GM18858 (cell line): ENCODE data around the gene SERINC2.

Experiments used
- ATAC-seq: cut with Tn5 transposase; IDR thresholded peaks from one replicate; pipeline ENCODE4 v1.9.1; 2021; ENCODE audit not compliant: unreplicated experiment

The SERINC2 gene

GRCh38 chr1:31412732-31413404, at the start of gene SERINC2:
Gene SERINC2 (plus strand): TSS chr1:31413213. CDS start chr1:31413266, 53 bp downstream.
- no peak for ATAC-seq

GRCh38 chr1:31364561-31365250, 48.3 kb upstream of the SERINC2 start:
- ATAC-seq = no peak

- no peak for ATAC-seq
Measured at GRCh38 chr1:31366796-31367195, 46.2 kb upstream of the SERINC2 start.

GRCh38 chr1:31368611-31369107, 44.4 kb upstream of the SERINC2 start:
- no peak for ATAC-seq

- no peak for ATAC-seq
Measured at GRCh38 chr1:31370021-31370420, 43.0 kb upstream of the SERINC2 start.

GRCh38 chr1:31370565-31370964, 42.4 kb upstream of the SERINC2 start:
- ATAC-seq = no peak

GRCh38 chr1:31371121-31371959, 41.7 kb upstream of the SERINC2 start:
- ATAC-seq = no peak

- no peak for ATAC-seq
Measured at GRCh38 chr1:31372051-31372450, 41.0 kb upstream of the SERINC2 start.

- ATAC-seq = no peak
Measured at GRCh38 chr1:31372751-31373055, 40.3 kb upstream of the SERINC2 start.

- ATAC-seq = no peak
Measured at GRCh38 chr1:31373056-31373896, 39.7 kb upstream of the SERINC2 start, which contains the start of gene FABP3. Gene FABP3 (minus strand): TSS chr1:31373076. CDS start chr1:31373014, 62 bp downstream.

GRCh38 chr1:31373897-31374486, 39.0 kb upstream of the SERINC2 start:
- no peak for ATAC-seq

- no peak for ATAC-seq
Measured at GRCh38 chr1:31374511-31375196, 38.4 kb upstream of the SERINC2 start.

GRCh38 chr1:31376375-31377134, 36.5 kb upstream of the SERINC2 start:
- no peak for ATAC-seq

- ATAC-seq = no peak
Measured at GRCh38 chr1:31377364-31377863, 35.6 kb upstream of the SERINC2 start.

- ATAC-seq = no peak
Measured at GRCh38 chr1:31378001-31378400, 35.0 kb upstream of the SERINC2 start.

GRCh38 chr1:31380181-31380580, 32.8 kb upstream of the SERINC2 start:
- ATAC-seq = no peak

- no peak for ATAC-seq
Measured at GRCh38 chr1:31381394-31382294, 31.4 kb upstream of the SERINC2 start.
